Prostate gland (tissue), 2 donors: ENCODE measurements around the gene RTP5. TPM values are rescaled to one million over a fixed set of nuclear protein-coding genes. Genes with fewer than 3 reads are reported as not detected.

ENCODE experiments used
- total RNA-seq, 2 donors: library from RNA; depleted of rRNA; stranded (reverse); fragments of >200 nt; gene quantifications; one replicate each; pipeline ENCODE4 v1.1.0, GENCODE V29; 2016

The RTP5 gene
- total RNA-seq, 2 donors from 2014 or later: 0.14 to 0.28 TPM

Other genes starting within 250 kb of the RTP5 start
- gene THAP4, start 232.6 kb upstream of the RTP5 start, total RNA-seq: 10 to 100 TPM; 60.8 to 92.9 TPM
- gene ATG4B, start 232.0 kb upstream of the RTP5 start, total RNA-seq: 100 to 1,000 TPM in 1 of 2 donors, 10 to 100 TPM in 1; 63.9 to 162 TPM
- gene DTYMK, start 182.9 kb upstream of the RTP5 start, total RNA-seq: 10 to 100 TPM; 26.0 to 35.8 TPM
- 10 to 100 TPM; 65.6 to 84.8 TPM for gene ING5, start 167.7 kb upstream of the RTP5 start, total RNA-seq
- 10 to 100 TPM; 38.7 to 55.3 TPM for gene D2HGDH, start 135.1 kb upstream of the RTP5 start, total RNA-seq
- 1 to 10 TPM in 1 of 2 donors, not detected in 1; 2.4 TPM for gene GAL3ST2, start 92.9 kb upstream of the RTP5 start, total RNA-seq
- gene NEU4, start 60.5 kb upstream of the RTP5 start, total RNA-seq: under 1 TPM in 1 of 2 donors, not detected in 1; 0.62 TPM
- gene PDCD1, start 10.8 kb upstream of the RTP5 start, total RNA-seq: under 1 TPM; 0.27 to 0.80 TPM